T1000 (cell line): Measurements from ENCODE around the gene RALGPS1.
A peak's percentile ranks its signal among the peaks of the same experiment; 100 is the strongest.

ENCODE experiments used
- DNase-seq: peaks from one replicate; lab custom pipeline; 2025; ENCODE audit warnings: mixed read lengths; lab: John Stamatoyannopoulos, UW

The RALGPS1 gene

GRCh38 chr9:126955811-126956210, 41.2 kb downstream of the RALGPS1 start:
- DNase-seq = no peak

GRCh38 chr9:126956917-126957686, 42.5 kb downstream of the RALGPS1 start:
- peak; percentile 22 for DNase-seq

DNA sequence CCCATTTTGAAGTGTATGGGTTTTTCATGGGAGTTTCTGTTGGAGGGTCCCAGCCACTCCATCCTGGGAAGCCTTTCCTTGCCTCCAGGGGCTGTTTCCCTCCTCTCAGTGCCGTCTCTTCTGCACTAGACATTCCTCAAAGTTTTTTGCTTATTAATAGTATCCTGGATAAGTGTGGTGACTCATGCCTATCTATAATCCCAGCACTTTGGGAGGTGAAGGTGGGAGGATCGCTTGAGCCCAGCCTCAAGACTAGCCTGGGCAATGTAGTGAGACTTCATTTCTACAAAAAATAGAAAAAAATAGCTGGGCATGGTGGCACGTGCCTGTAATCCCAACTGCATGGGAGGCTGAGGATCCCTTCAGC, 43.1 kb downstream of the RALGPS1 start:
- DNase-seq = no peak

GRCh38 chr9:126959336-126959735, 44.8 kb downstream of the RALGPS1 start:
- DNase-seq = no peak

DNA sequence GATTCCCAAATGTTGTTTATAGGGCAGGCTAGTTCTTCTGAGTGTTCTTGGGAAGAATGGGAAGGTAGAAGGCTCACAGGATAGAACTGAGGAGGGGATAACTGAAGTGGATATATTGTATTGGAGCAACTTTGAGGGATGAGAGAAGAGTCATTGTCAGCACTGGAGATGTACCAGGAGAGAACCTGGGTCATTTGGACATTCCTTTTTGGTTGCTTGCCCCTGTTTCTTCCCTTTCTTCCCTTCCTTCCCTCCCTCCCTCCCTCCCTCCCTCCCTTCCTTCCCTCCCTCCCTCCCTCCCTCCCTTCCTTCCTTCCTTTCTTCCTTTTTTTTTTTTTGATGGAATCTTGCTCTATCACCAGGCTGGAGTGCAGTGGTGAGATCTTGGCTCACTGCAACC, 45.3 kb downstream of the RALGPS1 start:
- DNase-seq = no peak

- DNase-seq = no peak
These were observed 47.8 kb downstream of the RALGPS1 start for GRCh38 chr9:126962336-126962735.

GRCh38 chr9:126965077-126965476, 50.5 kb downstream of the RALGPS1 start:
- no peak for DNase-seq

DNA sequence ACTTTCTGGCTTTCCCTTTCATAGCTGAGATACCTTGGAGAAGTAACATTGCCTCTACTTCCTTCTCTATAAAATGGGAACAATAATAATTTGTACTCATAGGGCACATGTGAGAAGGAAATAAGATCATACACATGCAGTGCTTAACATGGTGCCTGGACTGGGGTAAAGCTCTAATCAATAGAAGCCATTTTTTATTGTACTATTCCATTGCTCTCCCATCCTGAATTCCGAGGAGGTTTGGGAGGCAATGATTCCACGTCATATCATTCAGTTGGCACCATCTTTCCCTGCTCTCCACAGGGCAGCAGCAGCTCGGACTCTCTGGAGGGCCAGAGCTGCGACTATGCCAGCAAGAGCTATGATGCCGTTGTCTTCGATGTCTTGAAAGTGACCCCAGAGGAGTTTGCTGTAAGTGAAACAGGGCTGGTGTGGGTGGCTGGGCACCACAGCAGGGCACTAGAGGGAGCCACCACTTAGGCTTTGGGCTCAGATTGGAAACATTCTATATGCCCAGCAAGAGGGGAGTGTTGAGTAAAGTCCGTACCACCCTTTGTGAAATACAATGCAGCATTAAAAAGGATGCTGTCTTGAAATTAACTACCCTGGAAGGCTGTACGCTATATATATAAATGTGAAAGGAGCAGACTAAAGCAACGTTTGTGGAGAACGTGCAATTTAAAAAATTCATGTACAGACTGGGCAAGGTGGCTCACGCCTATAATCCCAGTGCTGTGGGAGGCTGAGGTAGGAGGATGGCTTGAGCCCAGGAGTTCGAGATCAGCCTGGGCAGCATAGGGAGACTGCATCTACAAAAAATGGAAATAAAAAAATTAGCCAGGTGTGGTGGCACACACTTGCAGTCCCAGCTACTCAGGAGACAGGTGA, 51.2 kb downstream of the RALGPS1 start:
- peak; percentile 4 for DNase-seq

GRCh38 chr9:126971261-126971660, 56.7 kb downstream of the RALGPS1 start:
- DNase-seq = no peak

DNA sequence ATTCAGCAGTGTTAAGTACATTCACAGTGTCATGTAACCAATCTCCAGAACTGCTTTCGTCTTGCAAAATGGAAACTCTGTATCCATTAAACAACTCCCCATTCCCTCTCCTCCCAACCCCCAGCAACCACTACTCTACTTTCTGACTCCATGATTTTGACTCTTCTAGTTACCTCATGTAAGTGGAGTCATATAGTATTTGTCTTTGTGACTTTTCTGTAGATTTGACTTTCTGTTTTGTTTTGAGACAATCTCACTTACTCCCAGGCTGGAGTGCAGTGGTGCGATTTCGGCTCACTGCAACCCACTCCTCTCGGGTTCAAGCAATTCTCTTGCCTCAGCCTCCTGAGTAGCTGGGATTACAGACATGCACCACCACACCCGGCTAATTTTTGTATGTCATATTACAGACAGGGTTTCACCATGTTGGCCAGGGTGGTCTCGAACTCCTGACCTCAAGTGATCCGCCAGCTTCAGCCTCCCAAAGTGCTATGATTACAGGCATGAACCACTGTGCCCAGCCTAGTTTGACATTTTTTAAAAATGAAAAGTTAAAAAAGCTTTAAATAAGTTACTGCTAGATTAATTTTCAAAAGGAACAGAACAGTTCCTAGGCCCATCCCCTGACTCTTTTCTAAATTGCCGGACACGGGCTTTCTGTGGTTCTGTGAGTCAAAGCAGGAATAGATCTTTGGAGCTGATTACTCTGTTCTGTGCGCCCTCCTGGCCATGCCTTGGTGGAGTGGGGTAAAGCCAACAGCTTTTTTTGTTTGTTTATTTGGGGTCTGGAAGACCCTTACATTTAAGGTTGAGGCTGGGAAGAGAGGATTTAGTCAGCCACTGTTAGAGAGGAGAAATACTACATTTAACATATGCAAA, 59.3 kb downstream of the RALGPS1 start:
- DNase-seq = no peak

DNA sequence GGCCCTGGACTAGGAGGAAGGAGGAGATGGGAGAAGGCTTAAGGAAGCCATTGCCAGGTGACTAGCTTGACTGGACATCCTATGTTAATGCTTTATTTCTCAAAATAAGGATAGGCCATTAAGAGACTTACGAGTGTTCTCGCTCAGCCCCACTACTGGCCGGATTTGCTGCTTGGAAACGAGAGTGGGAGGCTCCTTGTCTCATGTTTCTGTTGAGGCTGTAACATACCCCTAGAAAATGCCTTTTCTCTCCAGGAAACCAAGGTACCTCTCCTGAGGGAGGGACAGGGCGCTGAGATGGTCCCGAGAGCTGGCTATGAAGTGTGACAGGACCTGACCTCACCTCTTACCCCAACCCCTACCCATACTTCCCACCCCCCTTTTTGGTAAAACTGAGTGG, 60.0 kb downstream of the RALGPS1 start:
- no peak for DNase-seq

DNA sequence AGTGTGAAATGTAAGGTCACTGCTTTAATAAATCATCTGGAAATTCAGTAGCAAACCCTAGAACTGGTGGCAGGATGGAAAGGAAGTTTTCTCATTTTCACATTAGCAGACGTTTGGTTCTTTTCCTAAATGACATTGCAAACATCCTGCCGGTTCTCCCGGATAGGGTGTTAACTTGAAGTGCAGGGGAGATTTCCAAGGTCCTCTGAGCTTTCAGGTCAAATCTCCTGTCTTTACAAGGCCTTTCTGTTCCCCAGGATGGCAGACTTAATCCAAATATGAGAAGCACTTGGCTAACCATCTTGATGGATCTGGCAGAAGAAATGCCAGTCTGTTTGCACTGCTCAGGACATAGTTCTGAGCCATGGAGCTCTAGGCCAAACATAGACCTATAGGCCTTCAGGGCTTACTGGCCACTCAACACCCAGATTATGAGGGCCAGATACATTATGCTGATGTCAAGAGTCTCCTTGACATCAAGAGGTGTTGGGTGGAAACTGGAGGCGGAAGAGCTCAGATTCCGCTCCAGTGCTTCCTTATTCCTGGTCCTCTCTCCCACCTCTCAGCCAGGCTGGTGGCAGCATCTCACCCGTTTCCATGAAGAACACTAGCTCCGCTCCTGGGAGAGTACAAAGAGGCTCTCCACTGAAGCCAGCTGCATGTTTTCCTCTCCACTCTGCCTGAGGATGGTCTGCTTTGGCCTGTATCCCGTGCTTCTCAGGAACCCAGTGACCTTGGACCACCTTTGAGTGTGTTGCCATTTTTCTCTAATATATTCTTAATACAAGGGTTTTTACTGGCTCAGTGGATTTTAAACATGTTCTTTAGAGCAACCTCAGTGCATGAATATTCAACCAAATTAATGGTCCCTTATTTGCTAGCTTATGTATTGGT, 61.0 kb downstream of the RALGPS1 start:
- no peak for DNase-seq

- DNase-seq = no peak
These were observed 64.9 kb downstream of the RALGPS1 start for GRCh38 chr9:126979461-126979860.

- DNase-seq = no peak
These were observed 65.6 kb downstream of the RALGPS1 start for GRCh38 chr9:126980231-126980630.

DNA sequence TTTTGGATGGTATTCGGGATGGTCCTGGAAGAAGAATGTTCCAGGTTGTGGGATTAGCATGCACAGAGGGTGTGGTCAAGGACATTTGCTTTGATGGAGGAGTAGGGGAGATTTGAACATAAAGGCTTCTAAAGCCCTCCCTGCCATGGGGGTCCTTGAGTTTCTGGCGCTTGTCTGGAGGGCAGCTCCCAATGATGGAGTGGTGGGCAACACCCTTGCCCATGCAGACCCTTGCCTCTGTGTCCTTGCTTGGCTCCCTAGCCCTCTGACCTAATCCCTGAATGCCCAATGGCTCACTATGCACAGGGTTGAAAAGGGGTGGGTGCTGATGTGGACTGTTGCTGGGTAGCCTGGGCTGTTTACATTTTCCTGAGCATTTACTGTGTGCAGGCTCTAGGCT, 66.6 kb downstream of the RALGPS1 start:
- no peak for DNase-seq

DNA sequence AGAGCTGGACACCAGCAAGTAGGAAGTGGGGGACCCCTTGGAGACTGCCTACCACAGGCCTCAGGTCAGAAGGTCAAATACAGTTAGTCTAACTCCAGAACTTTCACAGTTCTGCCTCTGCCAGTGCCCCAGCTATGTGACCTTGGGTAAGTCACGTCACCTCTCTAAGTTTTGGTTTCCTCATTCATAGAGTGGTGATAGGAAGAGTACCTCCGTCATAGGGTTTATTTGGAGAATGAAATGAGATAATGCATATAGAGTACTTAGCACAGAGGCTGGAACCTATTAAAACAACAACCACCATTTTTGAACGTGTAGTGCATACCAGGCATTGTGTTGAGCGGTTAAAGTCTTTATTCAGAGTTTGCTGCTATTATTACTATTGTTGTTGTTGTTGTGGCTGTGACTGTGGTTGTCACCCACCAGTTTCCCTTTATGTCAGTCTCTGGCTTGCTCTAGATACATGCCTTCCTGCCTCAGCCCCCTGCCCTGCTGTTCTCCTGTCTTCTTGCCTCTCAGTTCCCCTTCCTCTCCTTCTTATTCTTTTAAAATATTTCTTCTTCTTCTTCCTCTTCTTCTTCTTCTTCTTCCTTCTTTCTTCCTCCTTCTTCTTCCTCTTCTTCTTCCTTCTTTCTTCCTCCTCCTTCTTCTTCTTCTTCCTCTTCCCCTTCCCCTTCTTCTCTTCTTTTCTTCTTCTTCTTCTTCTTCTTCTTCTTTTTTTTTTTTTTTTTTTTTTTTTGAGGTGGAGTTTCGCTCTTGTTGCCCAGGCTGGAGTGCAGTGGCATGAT, 67.8 kb downstream of the RALGPS1 start:
- no peak for DNase-seq

DNA sequence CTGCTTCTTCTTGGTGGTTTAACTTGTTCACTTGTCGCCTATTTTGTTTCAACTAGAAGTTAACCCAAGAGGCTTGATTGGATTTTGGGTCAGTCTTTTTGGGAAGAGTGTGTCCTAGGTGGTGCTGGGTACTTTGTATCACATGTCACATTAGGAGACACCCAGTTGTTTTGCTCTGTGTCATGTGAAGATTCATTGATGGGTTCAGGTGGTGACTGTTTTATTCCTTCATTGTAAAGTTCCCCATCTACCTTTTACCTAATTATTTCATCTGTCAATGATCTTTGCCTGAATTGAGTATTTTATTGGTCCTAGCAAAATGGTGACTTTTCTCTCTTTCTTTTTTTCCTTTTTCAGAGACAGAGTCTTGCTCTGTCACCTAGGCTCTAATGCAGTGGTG, 69.2 kb downstream of the RALGPS1 start:
- no peak for DNase-seq

DNA sequence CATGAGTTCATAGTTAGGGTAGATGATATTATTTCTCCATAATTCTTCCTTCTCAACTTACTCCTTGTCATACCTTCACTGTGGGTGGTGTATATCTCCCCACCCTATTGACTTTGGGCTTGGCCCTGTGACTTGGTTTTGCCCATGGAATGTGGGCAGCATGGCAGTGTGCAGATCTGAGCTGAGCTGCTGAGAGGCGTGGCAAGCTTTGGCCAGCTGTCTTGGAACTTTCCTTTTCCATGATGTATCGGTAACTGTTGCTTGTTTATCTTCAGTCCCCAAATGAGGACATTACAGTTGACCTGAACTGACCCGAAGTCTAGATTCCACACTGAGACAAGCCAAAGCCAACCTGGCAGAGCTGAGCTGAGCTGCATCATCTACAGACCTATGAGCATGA, 70.4 kb downstream of the RALGPS1 start:
- no peak for DNase-seq

- peak; percentile 78 for DNase-seq
These were observed 71.4 kb downstream of the RALGPS1 start for GRCh38 chr9:126985870-126986498.

DNA sequence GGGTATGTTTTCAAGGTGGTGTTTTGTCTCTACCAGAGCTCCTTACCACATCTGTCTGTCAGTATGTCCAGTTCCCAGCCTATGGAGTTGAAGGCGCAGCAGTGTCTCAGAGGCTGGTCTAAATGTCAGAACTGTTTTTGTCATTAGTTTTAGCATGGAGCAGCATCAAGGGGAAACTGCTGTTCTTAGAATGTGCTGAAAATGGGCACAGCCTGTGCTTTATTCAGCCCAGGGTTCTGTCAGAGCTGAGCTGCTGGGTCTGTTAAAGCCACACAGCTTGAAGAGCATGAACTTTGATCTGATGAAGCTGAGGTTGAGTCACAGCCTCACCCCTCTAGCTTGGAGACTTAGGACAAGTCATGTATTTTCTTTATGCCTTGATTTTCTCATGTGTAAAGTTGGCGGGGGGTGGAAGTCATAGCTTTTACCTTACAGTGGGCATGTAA, 71.9 kb downstream of the RALGPS1 start:
- DNase-seq = no peak
